H9 (cell line): ENCODE data around the gene COX10. TPM values are rescaled to one million over a fixed set of nuclear protein-coding genes. Genes with fewer than 3 reads are reported as not detected.

Experiments
- DNase-seq: peaks from one replicate; pipeline ENCODE4 v3.0.0-alpha.2; 2017
- H2AFZ ChIP-seq: one replicate; pipeline ENCODE4 v1.6.1; 2013; ENCODE audit warnings: mild to moderate bottlenecking, low read length, control low read depth, moderate library complexity
- H2AK5ac ChIP-seq: 2 replicates; pipeline ENCODE4 v1.6.1; 2013; ENCODE audit warnings: low read length, control low read depth, mixed read lengths; ENCODE audit not compliant: insufficient read length
- H2BK120ac ChIP-seq: one replicate; pipeline ENCODE4 v1.6.1; 2013; ENCODE audit warnings: low read depth, mild to moderate bottlenecking, low read length, control low read depth, inconsistent platforms; ENCODE audit not compliant: poor library complexity, severe bottlenecking
- H2BK12ac ChIP-seq: 2 replicates; pipeline ENCODE4 v1.6.1; 2013; ENCODE audit warnings: low read length, control low read depth, mixed read lengths, low read depth; ENCODE audit not compliant: insufficient read length
- H2BK15ac ChIP-seq: 2 replicates; pipeline ENCODE4 v1.6.1; 2013; ENCODE audit warnings: low read depth, low read length, control low read depth
- H2BK20ac ChIP-seq: one replicate; pipeline ENCODE4 v1.6.1; 2013; ENCODE audit warnings: low read depth, mild to moderate bottlenecking, low read length, control low read depth, inconsistent platforms; ENCODE audit not compliant: poor library complexity, severe bottlenecking
- H2BK5ac ChIP-seq: 2 replicates; pipeline ENCODE4 v1.6.1; 2013; ENCODE audit warnings: low read length, control low read depth, mixed read lengths; ENCODE audit not compliant: insufficient read length
- H3K14ac ChIP-seq: 2 replicates; pipeline ENCODE4 v1.6.1; 2013; ENCODE audit warnings: low read length, control low read depth; ENCODE audit not compliant: insufficient read depth
- H3K18ac ChIP-seq: 2 replicates; pipeline ENCODE4 v1.6.1; 2013; ENCODE audit warnings: low read depth, mild to moderate bottlenecking, mixed read lengths, low read length, control low read depth; ENCODE audit not compliant: insufficient read length
- H3K23ac ChIP-seq: 2 replicates; pipeline ENCODE4 v1.6.1; 2013; ENCODE audit warnings: low read length, control low read depth, mixed read lengths, low read depth; ENCODE audit not compliant: insufficient read length
- H3K23me2 ChIP-seq: 2 replicates; pipeline ENCODE4 v1.6.1; 2013; ENCODE audit warnings: low read depth, mild to moderate bottlenecking, mixed read lengths, low read length, control low read depth; ENCODE audit not compliant: insufficient read length, poor library complexity, severe bottlenecking
- H3K27ac ChIP-seq: 2 replicates; pipeline ENCODE4 v1.5.1; 2013; ENCODE audit warnings: low read length, control low read depth, mixed read lengths, low read depth; ENCODE audit not compliant: insufficient read length
- H3K27me3 ChIP-seq: 2 replicates; pipeline ENCODE4 v1.6.1; 2013; ENCODE audit warnings: low read length, control low read depth, inconsistent platforms; ENCODE audit not compliant: insufficient read depth
- H3K4ac ChIP-seq: 2 replicates; pipeline ENCODE4 v1.6.1; 2013; ENCODE audit warnings: low read depth, mild to moderate bottlenecking, control low read depth, inconsistent platforms, low read length, moderate library complexity
- H3K4me1 ChIP-seq: 2 replicates; pipeline ENCODE4 v1.6.1; 2013; ENCODE audit warnings: low read length, control low read depth, inconsistent platforms; ENCODE audit not compliant: insufficient read depth
- H3K4me2 ChIP-seq: 2 replicates; pipeline ENCODE4 v1.6.1; 2013; ENCODE audit warnings: low read length, control low read depth, mixed read lengths; ENCODE audit not compliant: insufficient read length, insufficient read depth
- H3K56ac ChIP-seq: 2 replicates; pipeline ENCODE4 v1.6.1; 2013; ENCODE audit warnings: low read depth, mild to moderate bottlenecking, mixed read lengths, low read length, control low read depth; ENCODE audit not compliant: insufficient read length
- H3K79me1 ChIP-seq: 2 replicates; pipeline ENCODE4 v1.6.1; 2013; ENCODE audit warnings: low read depth, mild to moderate bottlenecking, moderate library complexity, low read length, control low read depth, inconsistent platforms; ENCODE audit not compliant: insufficient read depth, poor library complexity, severe bottlenecking
- H3K79me2 ChIP-seq: 2 replicates; pipeline ENCODE4 v1.6.1; 2013; ENCODE audit warnings: low read length, control low read depth, inconsistent platforms; ENCODE audit not compliant: insufficient read depth
- H3K9ac ChIP-seq: 2 replicates; pipeline ENCODE4 v1.6.1; 2013; ENCODE audit warnings: low read length, control low read depth, mixed read lengths; ENCODE audit not compliant: insufficient read length; ENCODE audit errors: extremely low read depth
- H3K9me3 ChIP-seq: one replicate; pipeline ENCODE4 v1.6.1; 2013; ENCODE audit warnings: low read depth, low read length, inconsistent platforms; ENCODE audit not compliant: control insufficient read depth
- H3T11ph ChIP-seq: one replicate; pipeline ENCODE4 v1.6.1; 2013; ENCODE audit warnings: mild to moderate bottlenecking, low read length, control low read depth, inconsistent platforms
- H4K20me1 ChIP-seq: one replicate; pipeline ENCODE4 v1.6.1; 2013; ENCODE audit not compliant: control insufficient read depth, insufficient read length, insufficient read depth
- H4K5ac ChIP-seq: 2 replicates; pipeline ENCODE4 v1.6.1; 2013; ENCODE audit warnings: low read depth, mild to moderate bottlenecking, mixed read lengths, low read length, control low read depth; ENCODE audit not compliant: insufficient read length
- H4K8ac ChIP-seq: replicated peaks from 2 replicates; pipeline ENCODE4 v1.6.1; 2013; ENCODE audit warnings: low read length, control low read depth, mixed read lengths, low read depth; ENCODE audit not compliant: insufficient read length
- H4K91ac ChIP-seq: 2 replicates; pipeline ENCODE4 v1.6.1; 2013; ENCODE audit warnings: low read depth, mild to moderate bottlenecking, moderate library complexity, mixed read lengths, low read length, control low read depth; ENCODE audit not compliant: insufficient read length
- H3K27ac Mint-ChIP-seq, 3 experiments: 2 replicates in 2 of 3; 3 replicates in 1 of 3; pipeline ENCODE4 v1.8.0; 2020 to 2021; ENCODE audit warnings: mixed read lengths in 3 of 3, mild to moderate bottlenecking in 1 of 3, moderate library complexity in 1 of 3
- H3K27me3 Mint-ChIP-seq: 2 replicates; pipeline ENCODE4 v1.8.0; 2021; ENCODE audit warnings: low read depth, mild to moderate bottlenecking, moderate library complexity, mixed read lengths
- H3K36me3 Mint-ChIP-seq, 3 experiments: 2 replicates in 2 of 3; 3 replicates in 1 of 3; pipeline ENCODE4 v1.8.0; 2020 to 2021; ENCODE audit warnings: low read depth in 3 of 3, mixed read lengths in 3 of 3; ENCODE audit not compliant: insufficient read depth in 1 of 3
- H3K4me1 Mint-ChIP-seq, 2 experiments: 2 replicates each; pipeline ENCODE4 v1.8.0; 2020; ENCODE audit warnings: mixed read lengths in 2 of 2
- H3K4me3 Mint-ChIP-seq, 2 experiments: 2 replicates in 1 of 2; 3 replicates in 1 of 2; pipeline ENCODE4 v1.8.0; 2020 to 2021; ENCODE audit warnings: mild to moderate bottlenecking in 2 of 2, mixed read lengths in 2 of 2, moderate library complexity in 1 of 2
- H3K9me3 Mint-ChIP-seq, 2 experiments: 2 replicates in 1 of 2; 3 replicates in 1 of 2; pipeline ENCODE4 v1.8.0; 2020; ENCODE audit warnings: mild to moderate bottlenecking in 2 of 2, mixed read lengths in 2 of 2, moderate library complexity in 1 of 2
- CTCF ChIP-seq: fragments of 200-600 bp; sonication (generic); conservative IDR thresholded peaks from 3 replicates; pipeline ENCODE4 v1.8.0; 2021; ENCODE audit warnings: antibody characterized with exemption, mild to moderate bottlenecking
- WGBS: extraction: QIAGEN DNeasy Blood & Tissue Kit; methylation state at CpG from one replicate; pipeline ENCODE4 v1.1.7; 2013; ENCODE audit warnings: missing lambda C conversion rate, low lambda C conversion rate, mixed read lengths; ENCODE audit not compliant: insufficient read length; ENCODE audit errors: extremely low coverage; 5-methylcytosine and 5-hydroxymethylcytosine counted together
- total RNA-seq: library from RNA; stranded (reverse); gene quantifications from 2 replicates; pipeline ENCODE4 v1.2.1, GENCODE V29; 2021

Gene COX10
- total RNA-seq, 1 experiment from 2014 or later, result 20.6 TPM

- H2AK5ac ChIP-seq, result no peak overlapping the region
- no peak overlapping the region for H4K8ac ChIP-seq
- Mint-ChIP-seq H3K27me3 (no peaks in the 10 kb centered on the region; the same call in 1 of the 2 replicates), H3K4me1 (peaks cover 2 to 5% of the 10 kb centered on the region in 2 experiments; a peak in 2 of 4 replicates), H3K27ac (no peak overlapping the region; a peak in 1 of 7 replicates), H3K4me3 (no peak overlapping the region), H3K36me3 (peaks cover 0 to 10% (median 2%) of the 10 kb centered on the region in 3 experiments; a peak in 5 of 7 replicates), H3K9me3 (peaks cover 0 to 8% of the 10 kb centered on the region in 2 experiments; a peak in 3 of 5 replicates)
- no peak overlapping the region for H4K91ac ChIP-seq
- no peak overlapping the region for H2BK5ac ChIP-seq
- no peaks in the 10 kb centered on the region for H3K79me2 ChIP-seq
- H2BK12ac ChIP-seq, result no peak overlapping the region
- no peak overlapping the region for H3K4ac ChIP-seq
- no peak overlapping the region for H2BK120ac ChIP-seq
- H3K23me2 ChIP-seq, result no peaks in the 10 kb centered on the region
- H4K5ac ChIP-seq, result no peak overlapping the region
- DNase-seq, result no peak
- no peaks in the 10 kb centered on the region for H3K27me3 ChIP-seq
- no peak overlapping the region for H3K4me2 ChIP-seq
- no peak overlapping the region for H3K23ac ChIP-seq
- no peaks in the 10 kb centered on the region for H3K4me1 ChIP-seq
- H2BK15ac ChIP-seq, result no peak overlapping the region
- H3T11ph ChIP-seq, result no peak overlapping the region
- H3K27ac ChIP-seq, result no peak overlapping the region
- no peaks in the 10 kb centered on the region for H4K20me1 ChIP-seq
- no peak overlapping the region for H2BK20ac ChIP-seq
- no peak for TF ChIP-seq CTCF
- H3K9me3 ChIP-seq, result no peaks in the 10 kb centered on the region
- 100% methylated on average over 3 of the region's 10 CpGs for WGBS
- no peak overlapping the region for H3K9ac ChIP-seq
- H3K18ac ChIP-seq, result no peak overlapping the region
- no peaks in the 10 kb centered on the region for H3K79me1 ChIP-seq
- H3K56ac ChIP-seq, result no peak overlapping the region
- H2AFZ ChIP-seq, result no peak overlapping the region
- H3K14ac ChIP-seq, result no peak overlapping the region
Measured at GRCh38 chr17:14225254-14225980, 156.1 kb downstream of the COX10 start.
